Stimulated activated CD8-positive, alpha-beta memory T cell treated with anti-CD3 and anti-CD28 coated beads, Interleukin-12 subunit alpha, Interleukin-12 subunit beta, amount 100 ng/mL, for 24 hours (primary cell): Measurements from ENCODE around the gene SRSF5.
"Not testable (repeated sequence)": the region's sequence is repeated elsewhere in the genome, so short reads cannot be mapped to it uniquely, and the experiment has no call there.

ENCODE experiments used
- DNase-seq: peaks from one replicate; pipeline ENCODE4 v3.0.0-alpha.2; 2020; ENCODE audit errors: extremely low read depth

The SRSF5 gene

GRCh38 chr14:69808919-69809808, 42.2 kb downstream of the SRSF5 start:
- no peak for DNase-seq

GRCh38 chr14:69811227-69811867, 44.4 kb downstream of the SRSF5 start:
- no peak for DNase-seq

- no peak for DNase-seq
These were observed 44.9 kb downstream of the SRSF5 start for GRCh38 chr14:69811868-69812252.

DNA sequence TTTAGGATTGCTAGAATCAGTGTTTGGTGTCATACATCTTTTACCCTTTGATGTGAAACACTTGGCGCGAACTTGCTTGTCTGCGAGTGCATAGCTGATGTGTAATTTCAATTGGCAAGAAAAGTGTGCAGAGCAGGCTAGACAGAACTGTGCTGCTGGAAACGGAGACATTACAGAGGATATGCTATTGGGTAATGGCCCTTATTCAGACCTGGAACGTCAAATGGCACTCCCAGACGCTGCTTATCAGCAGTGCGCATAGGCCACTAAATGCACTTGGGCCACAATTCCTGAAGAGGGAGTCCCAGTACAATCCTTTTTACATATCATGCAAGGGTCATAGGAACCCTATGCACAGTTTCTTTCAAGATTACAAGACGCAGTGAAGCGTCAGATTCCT, 45.8 kb downstream of the SRSF5 start:
- DNase-seq = no peak

- not testable (repeated sequence) for DNase-seq
These were observed 46.4 kb downstream of the SRSF5 start for GRCh38 chr14:69813346-69813745.

GRCh38 chr14:69814397-69814796, 47.5 kb downstream of the SRSF5 start:
- no peak for DNase-seq

GRCh38 chr14:69815556-69815955, 48.6 kb downstream of the SRSF5 start:
- no peak for DNase-seq

DNA sequence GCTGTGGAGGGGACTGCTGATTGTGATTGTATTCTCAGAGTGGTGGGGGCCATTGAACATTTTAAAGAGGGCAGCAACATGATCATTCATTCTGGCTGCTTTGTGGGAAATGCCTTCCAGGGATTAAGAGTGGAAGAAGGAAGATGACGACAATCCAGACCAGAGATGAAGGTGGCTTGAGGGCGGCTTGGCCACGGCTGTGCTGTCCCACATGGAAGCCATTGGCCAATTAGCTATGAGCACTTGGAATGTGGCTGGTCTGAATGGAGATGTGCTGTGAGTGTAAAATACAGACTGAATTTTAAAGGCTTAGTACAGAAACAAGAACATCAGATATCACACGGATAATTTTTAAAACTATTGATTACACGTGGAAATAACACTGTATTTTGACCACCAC, 49.3 kb downstream of the SRSF5 start:
- DNase-seq = no peak

DNA sequence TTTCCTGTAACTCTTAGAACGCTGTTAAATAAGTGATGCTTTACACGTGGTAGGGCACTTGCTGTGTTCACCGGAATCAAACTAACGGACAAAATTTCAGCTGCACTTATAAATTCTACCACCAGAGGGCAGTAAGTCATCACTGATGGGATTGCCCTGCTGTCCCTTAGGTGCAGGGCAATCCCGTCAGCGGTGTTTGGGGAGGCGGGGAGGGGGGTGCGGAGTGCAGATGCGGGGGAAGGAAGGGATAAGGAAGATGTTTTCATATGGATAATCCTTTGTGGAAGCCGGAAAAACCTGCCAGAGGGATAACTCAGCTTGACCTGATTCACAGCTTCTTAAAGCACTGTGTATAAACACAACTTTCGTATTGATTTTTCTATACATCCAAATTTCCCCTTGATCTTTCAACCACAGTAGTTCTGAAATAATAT, 51.8 kb downstream of the SRSF5 start:
- DNase-seq = no peak

- DNase-seq = no peak
These were observed 52.7 kb downstream of the SRSF5 start for GRCh38 chr14:69819607-69820006.

DNA sequence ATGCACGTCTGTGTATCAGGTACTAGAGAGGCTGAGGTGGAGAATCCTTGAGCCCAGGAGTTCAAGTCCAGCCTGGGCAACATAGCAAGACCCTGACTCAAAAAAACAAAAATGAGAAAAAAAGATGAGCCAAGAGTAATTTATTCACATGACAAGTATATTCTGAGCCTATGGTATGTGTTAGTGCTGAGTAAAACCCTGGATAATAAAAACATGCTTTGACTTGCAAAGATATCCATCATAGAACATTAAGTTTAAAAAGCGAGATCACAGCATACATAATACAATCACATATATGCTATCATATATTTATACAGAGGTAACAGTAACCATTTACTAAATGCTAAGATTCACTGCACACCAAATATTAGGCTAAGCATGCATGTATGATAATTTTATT, 54.0 kb downstream of the SRSF5 start:
- no peak for DNase-seq
